Cardiac fibroblast (primary cell): ENCODE results near the gene CUL5.
"Not testable (repeated sequence)": the region's sequence is repeated elsewhere in the genome, so short reads cannot be mapped to it uniquely, and the experiment has no call there.

Experiments used
- DNase-seq, 2 donors: peaks; one replicate each; pipeline versions ENCODE4 v3.0.0 to v3.0.0-alpha.2; 2010; ENCODE audit warnings: low read depth in 2 of 2
- H3K4me3 ChIP-seq, 2 donors: replicated peaks in 1 of 2; 1 replicate in 1 of 2; 2 replicates in 1 of 2; pipeline ENCODE4 v1.5.1; 2011; ENCODE audit warnings: low read depth in 2 of 2, low read length in 2 of 2, mild to moderate bottlenecking in 2 of 2, moderate library complexity in 1 of 2
- CTCF ChIP-seq: IDR thresholded peaks from one replicate; pipeline ENCODE4 v1.5.1; 2011; ENCODE audit warnings: low read depth, mild to moderate bottlenecking, low read length, inconsistent platforms

Gene CUL5

GRCh38 chr11:108121274-108122155, 112.8 kb downstream of the CUL5 start, which contains the start of gene ACAT1:
Gene ACAT1, plus strand, starts transcription at chr11:108121567. Its CDS starts 40 bp downstream, at chr11:108121607.
- TF ChIP-seq CTCF = peak; percentile 15
- H3K4me3 ChIP-seq = peak within 1 kb of the TSS; percentile 69 to 84

GRCh38 chr11:108122166-108122628, 113.5 kb downstream of the CUL5 start:
- peak overlapping the region; percentile 69 to 84 for H3K4me3 ChIP-seq
- DNase-seq = peak; percentile 41 to 44
- TF ChIP-seq CTCF = no peak

More at GRCh38 chr11:108121274-108122155, 112.8 kb downstream of the CUL5 start, which contains the start of gene ACAT1:
- DNase-seq = peak; percentile 90 to 92

- H3K4me3 ChIP-seq = no peak overlapping the region
- no peak for DNase-seq
- TF ChIP-seq CTCF = no peak
Measured at GRCh38 chr11:108125096-108125495, 116.4 kb downstream of the CUL5 start.

- TF ChIP-seq CTCF = no peak
- no peak for DNase-seq
- H3K4me3 ChIP-seq = no peak overlapping the region
Measured at GRCh38 chr11:108128772-108129171, 120.1 kb downstream of the CUL5 start.

- TF ChIP-seq CTCF = no peak
- DNase-seq = peak in 1 of 2 donors; percentile 66
Measured at GRCh38 chr11:108131993-108132392, 123.3 kb downstream of the CUL5 start.

GRCh38 chr11:108132993-108133538, 124.4 kb downstream of the CUL5 start:
- not testable (repeated sequence) for H3K4me3 ChIP-seq, DNase-seq

More at GRCh38 chr11:108131993-108132392, 123.3 kb downstream of the CUL5 start:
- no peak overlapping the region for H3K4me3 ChIP-seq
